Parathyroid adenoma (tissue), 2 donors: Measurements from ENCODE around the gene CHST1.

Experiments used
- H2AFZ ChIP-seq: fragments of 300-600 bp; sonication (generic); one replicate; pipeline ENCODE4 v1.7.0; 2017; ENCODE audit warnings: antibody characterized with exemption, mild to moderate bottlenecking
- H3K27ac ChIP-seq: fragments of 300-600 bp; sonication (generic); one replicate; pipeline ENCODE4 v1.7.0; 2017
- H3K27me3 ChIP-seq: fragments of 300-600 bp; sonication (generic); one replicate; pipeline ENCODE4 v1.7.0; 2017; ENCODE audit warnings: low read length; ENCODE audit not compliant: control insufficient read depth, insufficient read depth
- H3K36me3 ChIP-seq: fragments of 300-600 bp; sonication (generic); one replicate; pipeline ENCODE4 v1.7.0; 2017; ENCODE audit warnings: low read length; ENCODE audit not compliant: control insufficient read depth, insufficient read depth
- H3K4me1 ChIP-seq: fragments of 300-600 bp; sonication (generic); one replicate; pipeline ENCODE4 v1.7.0; 2017; ENCODE audit warnings: control low read depth
- H3K4me2 ChIP-seq: fragments of 300-600 bp; sonication (generic); one replicate; pipeline ENCODE4 v1.7.0; 2017; ENCODE audit warnings: low read length
- H3K4me3 ChIP-seq: fragments of 300-600 bp; sonication (generic); one replicate; pipeline ENCODE4 v1.7.0; 2017; ENCODE audit warnings: low read depth, low read length
- H3K79me2 ChIP-seq: fragments of 300-600 bp; sonication (generic); one replicate; pipeline ENCODE4 v1.7.0; 2017; ENCODE audit warnings: control low read depth
- H3K9ac ChIP-seq: fragments of 300-600 bp; sonication (generic); one replicate; pipeline ENCODE4 v1.7.0; 2017; ENCODE audit warnings: mild to moderate bottlenecking
- H3K9me3 ChIP-seq: fragments of 300-600 bp; sonication (generic); one replicate; pipeline ENCODE4 v1.7.0; 2017; ENCODE audit warnings: low read length; ENCODE audit not compliant: control insufficient read depth
- TF ChIP-seq, protein P1 (sequence below): fragments of 300-600 bp; sonication (generic); IDR thresholded peaks from one replicate; pipeline ENCODE4 v1.7.0; 2017; ENCODE audit warnings: antibody characterized with exemption, mild to moderate bottlenecking
- donor health status: primary hyperparathyroidism.

The CHST1 gene

DNA sequence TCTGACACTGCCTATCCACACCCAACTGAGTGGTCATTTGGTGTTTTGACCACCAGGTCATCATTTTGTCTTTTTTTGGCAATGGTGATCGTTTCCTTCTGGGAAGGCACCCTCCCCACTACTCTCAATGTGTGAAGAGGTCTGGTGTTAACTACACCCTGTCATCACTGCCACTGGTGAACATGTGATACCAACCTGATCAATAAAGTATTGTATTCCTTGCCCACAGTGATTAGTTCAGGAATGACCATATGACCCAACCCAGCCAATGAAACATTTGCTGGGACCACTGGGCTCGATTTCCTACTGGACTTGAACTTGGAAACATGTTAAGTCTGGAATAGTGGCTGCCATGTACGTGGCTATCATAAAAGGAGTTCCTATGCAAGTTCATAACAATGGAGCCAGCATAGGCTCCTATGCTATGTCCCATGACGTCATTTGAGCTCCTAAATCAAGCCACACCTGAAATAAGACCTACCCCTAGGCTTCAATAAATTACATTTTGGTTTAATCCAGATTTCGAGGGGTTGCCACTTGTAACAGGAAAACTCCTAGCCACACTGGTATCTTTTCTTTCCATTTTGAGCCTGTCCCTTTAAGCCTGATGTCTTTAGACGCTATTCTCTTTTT, 51.1 kb downstream of the CHST1 start:
- TF ChIP-seq, protein P1, sequence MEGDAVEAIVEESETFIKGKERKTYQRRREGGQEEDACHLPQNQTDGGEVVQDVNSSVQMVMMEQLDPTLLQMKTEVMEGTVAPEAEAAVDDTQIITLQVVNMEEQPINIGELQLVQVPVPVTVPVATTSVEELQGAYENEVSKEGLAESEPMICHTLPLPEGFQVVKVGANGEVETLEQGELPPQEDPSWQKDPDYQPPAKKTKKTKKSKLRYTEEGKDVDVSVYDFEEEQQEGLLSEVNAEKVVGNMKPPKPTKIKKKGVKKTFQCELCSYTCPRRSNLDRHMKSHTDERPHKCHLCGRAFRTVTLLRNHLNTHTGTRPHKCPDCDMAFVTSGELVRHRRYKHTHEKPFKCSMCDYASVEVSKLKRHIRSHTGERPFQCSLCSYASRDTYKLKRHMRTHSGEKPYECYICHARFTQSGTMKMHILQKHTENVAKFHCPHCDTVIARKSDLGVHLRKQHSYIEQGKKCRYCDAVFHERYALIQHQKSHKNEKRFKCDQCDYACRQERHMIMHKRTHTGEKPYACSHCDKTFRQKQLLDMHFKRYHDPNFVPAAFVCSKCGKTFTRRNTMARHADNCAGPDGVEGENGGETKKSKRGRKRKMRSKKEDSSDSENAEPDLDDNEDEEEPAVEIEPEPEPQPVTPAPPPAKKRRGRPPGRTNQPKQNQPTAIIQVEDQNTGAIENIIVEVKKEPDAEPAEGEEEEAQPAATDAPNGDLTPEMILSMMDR = no peak
- no peaks in the 10 kb centered on the region for H3K27me3 ChIP-seq
- no peak overlapping the region for H3K4me2 ChIP-seq
- H3K4me3 ChIP-seq = no peak overlapping the region
- no peaks in the 10 kb centered on the region for H3K4me1 ChIP-seq
- H3K27ac ChIP-seq = no peak overlapping the region
- H3K9me3 ChIP-seq = no peaks in the 10 kb centered on the region
- H3K9ac ChIP-seq = no peak overlapping the region
- no peak overlapping the region for H2AFZ ChIP-seq
- no peaks in the 10 kb centered on the region for H3K79me2 ChIP-seq
- H3K36me3 ChIP-seq = no peaks in the 10 kb centered on the region

DNA sequence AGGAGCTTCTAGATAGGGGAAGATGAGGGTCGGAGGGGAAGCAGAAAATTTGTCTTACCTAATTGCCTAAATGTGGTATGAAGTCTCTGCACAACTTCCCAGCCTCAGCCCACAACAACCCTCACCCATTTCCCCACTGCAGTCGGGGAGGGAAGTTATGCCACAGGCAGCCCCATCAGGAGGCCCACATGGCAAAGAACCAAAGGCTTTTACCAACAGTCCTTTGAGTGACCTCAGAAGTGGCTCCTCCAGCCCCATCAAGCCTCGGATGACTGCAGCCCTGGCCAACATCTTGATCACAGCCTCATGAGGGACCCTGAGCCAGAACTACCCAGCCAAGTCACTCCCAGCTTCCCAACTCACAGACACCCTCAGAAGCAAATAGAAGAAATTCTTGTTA, 54.8 kb downstream of the CHST1 start:
- H3K9ac ChIP-seq = no peak overlapping the region
- no peaks in the 10 kb centered on the region for H3K9me3 ChIP-seq
- H3K4me2 ChIP-seq = no peak overlapping the region
- no peak overlapping the region for H3K27ac ChIP-seq
- H3K4me3 ChIP-seq = no peak overlapping the region
- no peak overlapping the region for H2AFZ ChIP-seq
- TF ChIP-seq, protein P1 = no peak
- no peaks in the 10 kb centered on the region for H3K27me3 ChIP-seq
- H3K4me1 ChIP-seq = no peaks in the 10 kb centered on the region
- H3K36me3 ChIP-seq = no peaks in the 10 kb centered on the region
- no peaks in the 10 kb centered on the region for H3K79me2 ChIP-seq

DNA sequence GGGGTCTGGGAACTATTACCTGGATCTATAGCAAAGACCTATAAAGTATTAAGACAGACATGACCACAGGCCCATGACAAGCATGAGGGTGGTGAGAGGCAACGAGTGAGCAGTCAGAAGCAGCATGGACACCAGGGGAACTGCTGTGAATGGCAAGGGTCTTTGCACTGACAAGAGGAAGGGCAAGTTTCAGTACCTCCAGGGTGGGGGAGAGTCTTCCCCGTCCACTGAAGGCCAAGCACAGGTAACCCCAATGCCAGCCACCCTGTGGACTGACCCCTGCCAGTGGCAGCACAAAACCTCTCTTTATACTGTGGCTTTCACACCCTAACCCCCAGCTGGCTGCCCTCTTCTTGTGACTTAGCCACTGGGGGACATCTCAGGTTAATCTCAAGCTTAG, 55.5 kb downstream of the CHST1 start:
- Histone ChIP-seq H3K36me3 (no peaks in the 10 kb centered on the region), H3K79me2 (no peaks in the 10 kb centered on the region), H2AFZ (no peak overlapping the region), H3K4me3 (no peak overlapping the region), H3K9ac (no peak overlapping the region), H3K27ac (no peak overlapping the region), H3K4me1 (no peaks in the 10 kb centered on the region), H3K9me3 (no peaks in the 10 kb centered on the region), H3K4me2 (no peak overlapping the region), H3K27me3 (no peaks in the 10 kb centered on the region)
- TF ChIP-seq, protein P1 = no peak

DNA sequence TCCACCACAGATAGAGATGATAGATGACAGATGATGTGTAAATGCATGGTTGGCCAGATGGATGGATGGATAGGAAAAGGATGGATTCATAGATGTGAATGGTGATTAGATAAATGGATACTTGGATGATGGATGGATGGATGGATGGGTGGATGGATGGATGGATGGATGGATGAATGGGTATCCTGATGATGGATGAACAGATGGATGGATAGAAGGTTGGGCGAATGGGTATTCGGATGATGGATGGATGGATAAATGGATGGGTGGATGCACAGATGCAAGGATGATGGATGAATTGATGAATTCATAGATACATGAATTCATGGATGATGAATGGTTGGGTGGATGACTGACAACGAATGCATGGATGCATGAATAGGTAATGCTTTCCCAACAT, 56.1 kb downstream of the CHST1 start:
- Histone ChIP-seq H3K9me3 (no peaks in the 10 kb centered on the region), H3K27me3 (no peaks in the 10 kb centered on the region), H3K4me2 (no peak overlapping the region), H3K9ac (no peak overlapping the region), H3K4me1 (no peaks in the 10 kb centered on the region), H3K4me3 (no peak overlapping the region), H3K36me3 (no peaks in the 10 kb centered on the region), H3K79me2 (no peaks in the 10 kb centered on the region), H2AFZ (no peak overlapping the region), H3K27ac (no peak overlapping the region)
- TF ChIP-seq, protein P1 = no peak

DNA sequence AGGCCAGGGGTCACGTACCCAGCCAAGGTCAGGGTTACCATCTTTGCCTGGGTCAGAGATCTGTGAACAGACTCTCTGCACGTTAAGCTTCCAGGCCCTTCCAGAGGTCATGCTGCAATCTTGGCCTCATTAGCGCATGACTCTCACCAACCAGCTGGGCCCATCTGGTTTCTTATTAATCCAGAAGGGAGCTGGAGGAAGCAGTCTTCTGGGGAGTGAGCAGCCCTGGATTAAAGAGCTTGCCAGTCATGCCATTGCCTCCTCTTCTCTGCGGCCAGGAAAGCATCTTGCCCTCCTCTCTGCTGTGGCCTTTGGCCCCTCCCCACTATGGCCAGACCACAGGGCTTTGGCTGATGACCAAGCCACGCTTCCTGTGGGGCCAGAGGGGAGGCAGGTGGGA, 57.4 kb downstream of the CHST1 start:
- TF ChIP-seq, protein P1 = no peak
- Histone ChIP-seq H3K27me3 (no peaks in the 10 kb centered on the region), H3K4me3 (no peak overlapping the region), H3K9me3 (no peaks in the 10 kb centered on the region), H3K27ac (no peak overlapping the region), H3K79me2 (no peaks in the 10 kb centered on the region), H3K4me1 (no peaks in the 10 kb centered on the region), H3K36me3 (no peaks in the 10 kb centered on the region), H3K4me2 (no peak overlapping the region), H2AFZ (no peak overlapping the region), H3K9ac (no peak overlapping the region)
